Body of pancreas (tissue), 4 donors: ENCODE data around the gene NF1.

ENCODE experiments used
- POLR2A ChIP-seq, 3 donors: fragments of 450-650 bp; IDR thresholded peaks; one replicate each; pipeline ENCODE4 v1.6.1; 2016; ENCODE audit warnings: antibody characterized with exemption in 3 of 3, mild to moderate bottlenecking in 2 of 3
- TF ChIP-seq, protein P1 (sequence below), 7 experiments: fragments of 450-650 bp in 4 of 7; fragments of 200-600 bp in 3 of 7; sonication (generic) in 3 of 7; IDR thresholded peaks; one replicate each; pipeline ENCODE4 v1.5.1; 2016 to 2019; ENCODE audit warnings: antibody characterized with exemption in 7 of 7

DNA sequence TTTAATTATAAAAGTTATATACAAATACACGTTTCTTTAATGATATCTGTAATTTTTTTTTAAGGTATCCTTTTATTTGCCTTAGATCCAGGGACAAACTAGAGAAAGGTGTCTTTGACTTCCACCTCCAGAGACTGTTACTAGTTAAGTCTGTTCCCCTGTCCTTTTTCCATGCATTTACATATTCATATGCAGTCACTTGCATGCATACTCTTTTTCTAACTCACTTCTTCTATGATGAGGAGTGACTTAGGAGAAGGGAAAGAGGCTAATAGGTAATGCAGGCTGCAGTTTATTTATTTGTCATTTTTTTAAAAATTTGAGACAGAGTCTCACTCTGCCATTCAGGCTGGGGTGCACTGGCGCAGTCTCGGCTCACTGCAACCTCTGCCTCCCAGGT is 141.4 kb downstream of the NF1 start:
- no peak for TF ChIP-seq POLR2A (IDR thresholded peaks at IDR 0.05)
- TF ChIP-seq, protein P1, sequence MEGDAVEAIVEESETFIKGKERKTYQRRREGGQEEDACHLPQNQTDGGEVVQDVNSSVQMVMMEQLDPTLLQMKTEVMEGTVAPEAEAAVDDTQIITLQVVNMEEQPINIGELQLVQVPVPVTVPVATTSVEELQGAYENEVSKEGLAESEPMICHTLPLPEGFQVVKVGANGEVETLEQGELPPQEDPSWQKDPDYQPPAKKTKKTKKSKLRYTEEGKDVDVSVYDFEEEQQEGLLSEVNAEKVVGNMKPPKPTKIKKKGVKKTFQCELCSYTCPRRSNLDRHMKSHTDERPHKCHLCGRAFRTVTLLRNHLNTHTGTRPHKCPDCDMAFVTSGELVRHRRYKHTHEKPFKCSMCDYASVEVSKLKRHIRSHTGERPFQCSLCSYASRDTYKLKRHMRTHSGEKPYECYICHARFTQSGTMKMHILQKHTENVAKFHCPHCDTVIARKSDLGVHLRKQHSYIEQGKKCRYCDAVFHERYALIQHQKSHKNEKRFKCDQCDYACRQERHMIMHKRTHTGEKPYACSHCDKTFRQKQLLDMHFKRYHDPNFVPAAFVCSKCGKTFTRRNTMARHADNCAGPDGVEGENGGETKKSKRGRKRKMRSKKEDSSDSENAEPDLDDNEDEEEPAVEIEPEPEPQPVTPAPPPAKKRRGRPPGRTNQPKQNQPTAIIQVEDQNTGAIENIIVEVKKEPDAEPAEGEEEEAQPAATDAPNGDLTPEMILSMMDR (IDR thresholded peaks at IDR 0.05) = no peak
